NCI-H1694 (cell line): Measurements from ENCODE around the gene MAL.
A peak's percentile ranks its signal among the peaks of the same experiment; 100 is the strongest.

Experiments
- DNase-seq: peaks from one replicate; lab custom pipeline; 2025; lab: John Stamatoyannopoulos, UW

Gene MAL

DNA sequence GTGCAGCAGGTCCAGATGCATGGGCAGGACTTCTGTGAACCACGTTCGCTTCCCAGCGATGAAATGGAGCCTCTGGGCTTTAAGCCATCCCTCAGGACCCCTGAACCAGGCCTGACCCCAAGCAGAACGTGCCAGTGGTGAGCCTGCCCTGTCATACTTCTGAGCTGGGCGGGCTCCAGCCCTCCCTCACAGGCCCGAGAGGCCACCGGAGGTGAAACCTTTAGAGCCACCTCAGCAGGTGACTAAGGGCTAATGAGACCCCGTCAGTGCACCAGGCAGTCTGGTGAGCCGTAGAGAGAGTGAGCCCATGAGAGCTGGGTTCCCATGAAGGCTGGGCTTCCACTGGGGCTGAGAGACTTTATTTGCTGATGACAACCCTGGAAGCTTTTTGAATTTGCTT lies 8.9 kb upstream of the MAL start:
- no peak for DNase-seq

DNA sequence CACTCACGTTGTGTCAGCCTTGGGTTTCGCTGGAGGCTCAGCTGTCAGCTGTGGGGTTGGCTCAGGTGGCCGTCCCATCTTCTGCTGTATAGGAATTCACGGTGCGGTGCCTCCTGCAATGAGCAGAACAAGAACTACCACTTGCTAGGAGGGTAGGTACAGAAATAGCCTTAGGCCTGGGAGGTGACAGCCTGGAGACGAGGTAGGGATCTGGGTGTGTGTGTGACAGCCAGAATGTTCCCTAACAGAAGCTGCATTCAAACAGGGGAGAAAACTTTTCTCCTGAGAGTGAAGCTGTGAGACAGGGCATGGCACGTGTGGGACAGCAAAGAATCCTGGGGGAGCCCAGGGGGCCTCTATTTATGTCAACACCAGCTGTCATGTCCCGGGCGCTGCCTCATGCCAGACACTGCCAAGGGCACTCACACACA lies 8.4 kb upstream of the MAL start:
- no peak for DNase-seq

DNA sequence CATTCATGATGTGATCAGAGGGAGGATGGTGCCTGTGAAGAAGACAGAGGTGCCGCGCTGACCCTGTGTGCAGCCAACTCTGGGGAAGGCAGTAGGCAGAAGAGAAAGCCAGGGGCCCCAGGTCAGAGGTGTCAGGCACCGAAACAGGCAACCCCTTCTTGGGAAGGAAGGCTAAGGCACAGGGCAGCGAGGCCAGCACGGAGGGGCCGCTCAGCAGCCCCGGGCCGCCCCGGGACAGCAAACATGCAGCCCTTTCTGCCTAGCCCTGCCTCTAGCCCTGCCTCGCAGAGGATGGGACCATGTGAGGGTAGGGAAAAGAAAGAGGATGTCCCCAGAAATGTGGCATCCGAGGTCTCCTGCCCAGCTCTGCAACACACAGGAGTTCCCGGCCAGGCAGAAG lies 7.7 kb upstream of the MAL start:
- DNase-seq: no peak

DNA sequence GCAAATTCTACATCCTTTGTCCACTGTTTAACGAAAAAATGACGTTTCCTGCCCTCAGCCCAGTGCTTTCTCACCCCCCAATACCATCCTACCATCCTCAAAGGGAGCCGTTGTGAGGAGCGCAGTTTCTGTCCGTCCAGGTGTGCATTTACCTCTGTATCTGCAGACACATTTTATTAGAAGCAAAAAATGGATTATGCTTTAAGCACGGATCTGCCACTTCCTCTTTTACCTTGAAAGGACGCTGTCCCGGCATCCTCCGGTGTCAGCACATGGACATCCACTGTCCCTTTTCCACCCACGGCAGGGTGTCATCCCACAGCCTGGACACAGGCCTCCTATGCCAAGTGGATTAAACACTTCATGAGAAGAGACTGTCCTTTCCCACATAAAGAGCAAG lies 7.2 kb upstream of the MAL start:
- DNase-seq: no peak

DNA sequence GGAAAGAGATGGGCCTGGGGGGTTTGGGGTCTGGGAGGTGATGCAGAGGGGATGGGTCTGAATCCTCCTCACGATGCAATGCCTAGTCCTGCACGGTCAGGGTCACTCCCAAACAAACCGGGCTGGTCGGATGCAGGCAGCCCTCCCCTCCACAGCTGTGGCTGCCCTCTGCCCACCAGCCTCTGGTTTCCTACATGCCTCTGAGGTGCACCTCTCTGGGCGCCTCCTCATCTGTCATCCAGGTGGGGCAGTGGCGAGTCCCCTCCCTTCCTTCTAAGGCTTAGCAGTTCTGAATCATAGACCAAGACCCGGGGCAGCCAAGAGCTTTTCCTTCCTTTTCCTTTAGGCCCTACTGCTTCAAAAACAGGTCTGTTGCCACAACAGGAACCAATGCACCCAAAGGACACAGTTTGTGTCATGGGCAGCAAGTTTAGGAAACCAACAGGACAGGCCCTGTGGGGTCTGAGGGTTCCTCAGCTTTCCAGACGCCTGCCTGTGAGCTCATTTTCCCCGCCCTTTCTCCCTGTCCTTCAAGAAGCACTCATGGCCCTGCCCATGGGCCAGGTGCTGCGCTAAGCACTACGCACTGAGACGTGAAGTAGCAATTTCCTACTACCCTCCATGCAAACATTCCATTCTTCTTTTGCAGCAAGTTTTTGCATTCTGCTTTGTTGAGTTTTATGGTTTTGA lies 6.5 kb upstream of the MAL start:
- DNase-seq: no peak

DNA sequence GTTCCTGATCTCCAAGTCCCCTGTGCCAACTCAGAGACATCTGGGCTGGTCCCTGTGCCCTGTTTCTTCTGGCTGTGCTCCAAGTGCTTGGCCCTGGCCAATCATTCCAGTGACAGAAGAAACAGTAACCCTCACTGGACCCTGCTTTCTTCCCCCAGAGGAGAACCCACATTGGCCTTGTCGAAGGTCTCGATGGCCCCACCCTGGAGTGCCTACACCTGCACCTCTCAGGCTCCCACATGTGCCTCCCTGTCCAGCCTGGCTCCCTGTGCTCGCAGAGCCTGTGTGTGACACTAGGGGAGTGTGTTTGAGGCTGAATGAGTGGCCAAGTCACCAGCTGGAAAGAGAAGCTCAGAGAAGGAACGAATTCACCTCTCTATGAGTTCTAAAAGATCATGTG lies 5.9 kb upstream of the MAL start:
- DNase-seq: no peak

DNA sequence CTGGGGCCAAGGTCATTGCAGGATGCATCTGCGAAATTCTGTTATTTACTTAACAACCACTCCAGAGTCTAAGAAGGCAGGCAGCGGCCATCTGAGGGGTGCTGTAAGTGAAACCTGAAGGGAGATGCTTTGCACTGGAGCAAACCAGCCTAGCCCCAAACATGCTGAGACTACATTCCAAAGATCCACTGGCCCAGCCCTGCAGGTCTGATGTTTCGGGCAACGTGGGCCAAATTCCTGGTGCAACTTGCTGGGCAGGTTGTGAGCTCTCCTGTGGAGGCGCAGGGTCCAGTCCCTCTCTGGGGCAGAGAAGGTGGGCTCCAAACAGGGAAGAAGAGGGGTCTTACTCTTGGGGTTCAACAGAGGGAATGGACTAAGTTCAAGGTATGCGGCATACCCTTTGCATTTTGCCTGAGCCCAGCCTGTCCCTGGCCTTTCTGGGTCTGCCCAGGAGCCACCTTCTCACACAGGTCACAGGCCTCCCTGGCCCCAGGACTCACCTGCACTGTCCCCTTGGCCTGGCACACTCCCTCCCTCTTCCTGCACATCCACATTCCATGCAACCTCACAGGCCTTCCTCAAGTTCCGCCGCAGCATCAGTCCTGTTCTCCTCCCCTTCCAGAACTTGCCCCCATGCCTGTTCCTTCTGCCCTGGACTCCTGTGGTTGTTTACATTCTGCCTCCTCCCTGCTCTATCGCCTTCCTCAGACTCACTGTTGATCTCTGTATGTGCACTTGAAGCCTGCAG lies 5.1 kb upstream of the MAL start:
- no peak for DNase-seq

DNA sequence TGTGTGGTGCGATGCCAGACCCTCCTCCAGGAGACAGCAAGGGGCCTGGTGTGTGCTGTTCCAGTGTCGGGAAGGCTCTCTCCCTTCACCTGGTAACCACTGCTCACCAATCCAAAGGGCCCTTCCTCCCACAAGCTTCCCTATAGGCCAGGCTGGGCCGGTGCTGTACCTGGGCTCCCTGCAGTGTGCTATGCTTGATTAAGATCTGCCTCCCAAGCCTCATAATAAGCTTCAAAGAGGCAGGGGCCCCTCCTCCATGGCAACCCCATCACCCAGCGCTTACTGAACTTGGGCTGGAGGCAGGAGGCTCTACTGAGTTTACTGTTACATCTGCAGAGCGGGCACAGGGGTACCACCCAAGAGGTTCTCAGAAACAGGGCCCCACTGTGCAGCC lies 4.5 kb upstream of the MAL start:
- DNase-seq: no peak

DNA sequence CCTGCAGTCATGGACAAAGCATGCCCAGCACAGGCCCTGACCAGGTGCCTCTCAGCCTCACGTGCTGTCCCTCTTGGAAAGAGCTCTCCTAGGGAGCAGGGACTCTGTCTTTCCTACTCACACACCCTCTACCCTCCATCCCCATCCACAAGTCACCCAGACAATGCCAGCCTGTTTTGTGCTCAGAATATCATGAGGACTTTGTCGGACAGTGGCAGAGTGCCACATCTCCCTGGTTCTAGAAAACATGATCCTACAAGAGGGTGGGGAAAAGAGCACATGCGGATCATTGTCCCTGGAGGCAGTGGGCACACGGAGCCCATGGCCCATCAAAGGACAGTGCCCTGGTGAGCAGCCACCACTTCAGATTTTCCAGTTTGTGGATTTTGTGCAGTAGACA lies 3.7 kb upstream of the MAL start:
- DNase-seq: no peak

DNA sequence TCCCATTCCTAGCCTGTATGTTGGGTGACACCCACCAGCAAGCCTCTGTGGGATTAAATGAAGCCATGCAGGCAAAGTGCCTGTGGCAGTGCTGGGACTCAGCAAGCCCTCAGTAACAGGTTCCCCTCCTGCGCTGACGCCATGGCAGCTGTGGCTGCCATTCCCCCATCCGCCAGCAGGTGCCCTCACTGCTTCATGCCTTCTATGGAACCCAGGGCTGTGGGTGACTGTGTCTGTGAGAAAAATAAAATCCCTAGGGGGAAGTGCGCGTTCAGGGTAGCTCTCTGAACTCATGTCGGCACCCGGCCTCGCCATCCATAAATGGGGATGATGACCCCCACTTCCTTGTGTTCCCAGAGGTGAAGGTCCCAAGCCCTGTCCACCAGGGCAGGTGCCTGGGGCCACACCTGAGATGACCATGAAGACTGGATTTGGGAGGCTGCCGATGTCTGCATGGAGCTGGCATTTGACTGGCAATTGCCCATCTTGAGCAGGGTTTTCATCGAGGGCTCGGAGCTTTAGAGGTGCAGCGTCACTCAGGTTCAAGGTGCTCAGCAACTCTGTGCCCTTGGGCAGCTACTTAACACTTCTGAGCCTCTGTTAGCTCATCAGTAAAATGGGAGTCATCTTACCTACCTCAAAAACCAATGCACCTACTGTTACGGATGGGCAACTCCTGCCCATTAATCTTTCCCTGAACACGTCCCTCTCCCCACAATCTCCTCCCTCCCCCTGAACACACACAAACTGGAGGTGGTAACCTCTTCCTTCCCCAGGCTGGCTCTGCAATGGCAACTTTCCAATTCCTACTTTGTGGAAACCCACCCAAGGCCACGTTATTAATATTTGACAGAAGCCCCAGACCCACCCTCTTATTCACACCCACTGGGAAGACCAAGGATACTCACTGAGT lies 2.9 kb upstream of the MAL start:
- DNase-seq: peak; percentile 72

DNA sequence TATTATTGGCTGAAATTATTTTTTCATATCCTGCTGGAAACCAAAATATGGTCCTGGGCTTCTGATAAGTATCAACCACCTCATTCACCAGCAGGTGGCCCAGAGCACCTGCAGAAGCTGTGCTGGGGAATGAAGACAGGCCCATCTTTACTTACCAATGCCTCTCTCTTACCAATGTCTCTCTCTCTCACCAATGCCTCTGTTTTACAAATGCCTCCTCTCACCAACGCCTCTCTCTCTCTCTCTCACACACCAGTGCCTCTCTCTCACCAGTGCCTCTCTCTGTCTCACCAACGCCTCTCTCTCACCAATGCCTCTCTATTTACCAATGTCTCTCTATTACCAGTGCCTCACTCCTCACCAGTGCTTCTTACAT lies 2.3 kb upstream of the MAL start:
- no peak for DNase-seq

DNA sequence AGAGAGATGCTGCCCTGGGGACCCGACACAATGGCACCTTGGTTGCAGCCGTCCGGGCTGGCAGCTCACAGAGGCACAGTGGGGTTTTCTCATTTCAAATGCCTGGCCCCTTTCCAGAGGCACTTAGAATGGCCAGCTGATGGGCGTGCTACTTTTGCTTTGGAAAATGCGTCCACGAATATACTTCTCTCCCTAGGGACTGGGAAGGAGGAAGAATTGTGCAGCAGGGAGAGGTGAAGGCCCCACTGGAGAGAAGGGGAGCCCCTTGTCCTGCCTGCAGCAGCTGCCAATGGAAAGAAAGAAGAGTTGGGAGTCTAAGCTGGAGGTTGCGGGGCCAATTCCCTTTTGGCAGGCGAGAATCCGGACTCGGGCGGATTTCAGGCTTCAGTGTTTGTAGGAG lies 1.1 kb upstream of the MAL start:
- DNase-seq: no peak

DNA sequence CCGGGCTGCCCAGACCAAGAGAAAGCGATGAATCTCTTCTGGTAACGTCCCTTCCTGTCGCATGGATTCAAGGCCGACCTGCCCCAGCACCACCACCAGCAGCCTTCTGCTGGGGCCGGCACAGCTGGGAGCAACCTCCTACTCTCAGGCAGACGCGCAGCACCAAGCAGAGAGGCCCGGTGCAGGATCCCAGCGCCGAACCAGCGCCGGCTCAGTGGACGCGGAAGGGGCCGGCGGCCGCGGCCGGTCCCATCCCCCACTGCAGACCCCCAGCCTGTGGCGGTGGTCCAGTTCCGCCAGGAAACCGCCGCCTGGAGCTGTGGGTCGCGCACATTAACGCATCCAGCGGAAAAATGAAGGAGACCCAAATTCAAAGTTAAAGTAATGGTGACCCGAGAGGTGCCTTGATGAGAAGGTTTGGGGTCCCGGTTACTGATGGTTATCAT lies 525 bp upstream of the MAL start:
- no peak for DNase-seq

DNA sequence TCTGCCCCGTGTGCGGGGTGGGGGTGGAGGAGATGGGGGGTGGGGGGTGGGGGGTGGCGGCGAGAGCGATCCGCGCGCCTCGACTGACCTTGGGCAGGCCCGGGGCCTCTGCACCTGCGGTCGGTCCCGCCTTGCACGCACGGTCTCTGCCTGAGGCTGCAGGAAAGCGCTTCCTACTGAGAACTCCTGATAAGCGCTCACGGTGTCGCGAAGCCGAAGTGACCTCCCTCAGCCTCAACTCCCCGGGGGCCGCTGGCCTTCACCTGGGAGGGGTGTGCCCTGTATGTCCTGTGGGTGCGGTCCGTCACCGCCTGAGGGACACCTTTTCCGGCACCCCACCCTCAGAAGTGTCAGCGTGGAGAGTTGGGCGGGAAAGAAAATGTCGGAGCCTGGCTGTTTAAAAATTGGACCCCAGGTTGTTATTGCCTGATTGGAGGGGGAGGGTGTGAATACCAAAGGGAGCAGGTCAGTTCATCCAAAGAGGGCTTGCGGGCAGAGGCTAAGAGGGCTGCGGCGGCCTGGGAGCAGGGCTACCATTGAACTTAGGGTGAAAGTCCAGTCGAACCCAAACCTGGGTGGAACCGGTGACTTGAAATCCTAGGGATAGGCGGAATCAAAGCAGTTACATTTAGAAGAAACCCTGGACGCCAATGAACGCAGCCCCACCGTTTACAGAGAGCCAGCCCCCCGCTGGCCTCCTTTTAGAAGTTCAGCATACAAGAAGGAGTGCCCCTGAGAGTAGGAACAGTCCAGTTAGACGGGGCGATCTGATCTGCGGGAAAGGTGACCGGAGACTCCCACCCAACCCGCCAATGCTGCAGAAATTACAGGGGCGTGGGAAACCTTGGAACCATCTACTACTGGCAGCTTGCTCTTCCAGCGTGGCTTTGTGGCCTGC lies 1.2 kb downstream of the MAL start:
- no peak for DNase-seq

DNA sequence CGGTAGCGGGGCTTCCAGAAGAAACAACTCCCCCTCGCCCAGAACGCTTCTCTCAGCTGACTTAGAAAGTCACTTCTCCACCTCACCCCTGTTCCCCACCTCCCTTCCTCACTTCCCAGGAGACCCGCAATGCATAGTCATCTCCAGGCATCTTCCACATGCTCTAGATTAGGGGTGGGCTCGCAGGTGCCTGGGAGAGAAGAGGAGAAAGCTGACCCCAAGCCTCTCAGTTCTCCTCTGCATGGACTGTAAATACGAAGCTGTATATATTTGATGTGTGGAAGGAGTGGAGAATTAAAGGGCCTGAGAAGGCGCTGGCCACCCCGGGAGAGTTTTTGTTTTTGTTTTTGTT lies 1.8 kb downstream of the MAL start:
- no peak for DNase-seq

DNA sequence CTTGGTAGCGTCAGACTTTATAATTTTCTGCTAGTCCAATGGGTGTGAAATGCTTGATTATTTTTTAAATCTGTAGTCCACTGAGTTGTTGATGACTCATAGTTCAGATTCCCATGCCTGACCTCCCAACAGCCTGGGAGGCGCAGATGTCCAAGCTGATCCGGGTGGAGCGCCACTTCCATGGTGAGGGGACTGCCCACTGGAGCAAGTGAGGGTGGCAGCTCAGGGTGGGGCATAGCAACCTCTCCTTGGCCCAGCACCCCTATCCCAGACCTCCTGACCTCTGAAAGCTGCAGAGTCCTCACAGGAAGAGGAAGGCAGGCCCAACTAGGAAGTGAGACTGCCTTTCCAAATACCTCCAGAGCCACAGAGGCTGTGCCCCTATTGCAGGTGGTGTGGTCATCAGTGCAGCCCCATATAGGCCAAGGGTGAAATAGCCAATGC lies 4.4 kb downstream of the MAL start:
- DNase-seq: no peak

DNA sequence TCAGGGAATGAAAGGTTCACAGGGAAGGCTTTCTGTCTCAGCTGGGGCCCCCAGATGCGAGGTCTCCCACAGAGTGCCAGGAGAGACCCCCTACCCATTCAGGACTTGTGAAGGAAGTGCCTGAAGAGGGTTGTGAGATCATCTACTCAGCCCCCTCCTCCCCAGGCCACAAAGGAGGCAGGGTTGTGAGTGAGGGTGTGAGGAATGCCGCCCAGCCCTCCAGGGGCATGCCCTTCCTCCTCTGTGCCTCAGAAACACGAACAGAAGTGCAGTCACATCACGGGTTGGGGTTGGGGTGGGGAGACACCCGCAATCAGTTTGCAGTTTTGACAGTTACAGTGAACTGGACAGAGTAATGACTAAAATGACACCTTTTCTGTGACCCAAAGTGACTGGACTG lies 5.0 kb downstream of the MAL start:
- no peak for DNase-seq

DNA sequence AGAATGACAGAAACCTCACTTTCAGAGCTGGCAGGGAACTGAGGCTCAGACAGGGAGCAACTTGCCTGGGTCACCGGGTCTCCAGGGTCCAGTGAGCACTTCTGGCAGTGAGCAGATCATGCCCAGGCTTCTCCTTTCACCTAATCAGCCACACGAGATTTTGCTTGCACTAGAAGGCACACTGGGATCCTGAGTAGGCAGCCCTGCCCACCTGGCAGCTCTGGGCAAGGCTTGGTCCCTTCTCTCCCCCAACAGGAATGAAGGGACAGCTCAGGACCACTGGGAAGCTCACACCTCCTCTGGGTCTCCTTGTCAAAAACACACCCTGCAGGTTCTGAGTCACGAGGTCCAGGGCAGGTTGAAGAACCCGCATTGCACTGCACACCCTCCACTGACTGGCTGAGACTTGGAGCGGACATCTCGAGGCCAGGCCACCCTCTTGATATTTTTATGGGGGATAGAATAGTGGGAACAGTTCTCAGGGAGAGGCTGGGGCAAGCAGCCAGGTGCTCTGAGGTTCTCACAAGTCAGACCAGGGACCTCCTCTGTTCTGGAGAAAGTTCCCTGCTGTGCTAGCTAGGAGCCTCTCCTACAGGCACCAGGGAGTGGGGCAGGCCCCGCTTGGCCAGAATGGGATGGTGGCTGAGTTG lies 5.7 kb downstream of the MAL start:
- no peak for DNase-seq

DNA sequence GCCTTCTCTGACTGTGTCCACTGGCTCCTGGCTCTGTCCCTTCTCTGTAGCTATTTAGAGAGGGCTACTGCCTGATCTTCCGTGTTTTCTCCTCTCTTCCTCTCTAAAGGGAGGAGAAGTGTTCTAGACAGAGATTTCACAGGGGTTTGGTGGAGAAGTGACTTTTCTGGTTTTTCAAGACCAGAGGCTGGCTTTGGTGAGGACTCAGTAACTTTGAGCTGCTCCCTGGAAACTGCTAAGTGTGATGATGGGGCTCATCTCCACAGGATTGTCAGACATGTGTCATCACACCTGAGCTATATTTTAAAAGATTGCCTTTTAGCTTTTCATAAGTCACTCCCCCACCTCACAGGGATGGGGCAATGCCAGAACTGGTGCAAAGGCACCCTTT lies 6.2 kb downstream of the MAL start:
- no peak for DNase-seq

DNA sequence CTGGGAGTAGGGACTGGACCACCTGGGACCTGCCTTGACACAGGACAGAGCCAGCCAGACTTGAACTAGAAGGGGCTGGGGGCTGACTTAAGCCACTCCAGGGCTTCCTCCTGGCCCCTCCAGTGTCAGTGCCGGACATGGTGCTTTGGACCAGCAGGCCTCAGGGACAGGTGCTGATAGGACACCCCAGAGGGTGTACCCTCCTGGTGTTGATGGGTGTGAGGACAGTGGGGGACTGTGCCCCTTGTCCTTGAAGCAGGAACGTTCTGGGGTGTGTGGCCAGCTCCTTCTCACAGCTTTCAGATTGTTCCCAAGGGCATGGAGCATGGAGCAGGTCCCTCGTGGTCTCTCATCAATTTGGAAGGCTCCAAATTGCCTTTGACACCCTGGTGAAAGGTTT lies 6.8 kb downstream of the MAL start:
- DNase-seq: no peak

DNA sequence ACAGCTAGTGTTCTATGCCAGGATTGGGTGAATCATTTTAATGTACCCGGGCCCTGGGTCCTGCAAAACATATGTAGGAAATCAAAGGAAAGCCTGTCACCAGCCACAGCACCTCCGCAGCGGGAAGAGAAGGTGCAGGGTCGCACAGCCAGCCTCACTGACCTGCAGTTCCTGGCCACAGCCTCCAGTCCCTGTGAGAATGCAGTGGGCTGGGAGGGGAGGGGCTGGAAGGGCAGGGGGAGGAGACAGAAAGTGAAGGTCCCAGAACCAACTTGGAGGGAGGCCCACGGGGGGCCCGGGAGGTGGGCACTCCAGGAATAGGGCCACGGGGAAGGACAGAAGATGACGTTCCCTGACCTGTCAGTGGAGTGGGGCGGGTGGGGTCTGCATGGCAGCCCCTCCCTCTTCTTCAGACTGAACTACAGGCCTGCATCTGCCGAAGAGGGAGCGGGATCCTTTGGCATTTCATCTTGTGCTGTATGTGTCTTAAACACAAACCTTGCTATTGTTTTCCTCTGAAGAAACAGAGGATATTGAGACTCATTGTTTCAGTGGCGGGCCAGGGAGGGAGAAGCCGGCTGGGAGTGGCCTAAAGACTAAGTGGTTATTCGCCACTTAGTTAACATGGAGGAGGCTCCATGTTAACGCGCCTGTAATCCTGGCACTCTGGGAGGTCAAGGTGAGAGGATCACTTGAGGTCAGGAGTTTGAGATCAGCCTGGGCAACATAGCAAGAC lies 7.5 kb downstream of the MAL start:
- DNase-seq: no peak
